GM06990 (cell line): Measurements from ENCODE around the gene SEC61B.
A peak's percentile ranks its signal among the peaks of the same experiment; 100 is the strongest.

Experiments used
- DNase-seq: peaks from one replicate; pipeline ENCODE4 v3.0.0-alpha.2; 2011; ENCODE audit not compliant: insufficient read length; ENCODE audit errors: extremely low read depth
- H3K27me3 ChIP-seq: replicated peaks from 2 replicates; pipeline ENCODE4 v1.6.0; 2011; ENCODE audit warnings: low read length; ENCODE audit not compliant: control insufficient read depth, insufficient read depth
- H3K36me3 ChIP-seq: 2 replicates; pipeline ENCODE4 v1.5.1; 2011; ENCODE audit warnings: low read length; ENCODE audit not compliant: control insufficient read depth, insufficient read depth
- H3K4me3 ChIP-seq: replicated peaks from 2 replicates; pipeline ENCODE4 v1.5.1; 2011; ENCODE audit warnings: low read depth, mild to moderate bottlenecking, control low read depth, low read length
- TF ChIP-seq, protein P1 (sequence below): IDR thresholded peaks from 2 replicates; pipeline ENCODE4 v1.5.1; 2011; ENCODE audit warnings: low read length, control low read depth, mild to moderate bottlenecking, inconsistent platforms; ENCODE audit not compliant: insufficient read depth, poor library complexity, severe bottlenecking

The SEC61B gene

DNA sequence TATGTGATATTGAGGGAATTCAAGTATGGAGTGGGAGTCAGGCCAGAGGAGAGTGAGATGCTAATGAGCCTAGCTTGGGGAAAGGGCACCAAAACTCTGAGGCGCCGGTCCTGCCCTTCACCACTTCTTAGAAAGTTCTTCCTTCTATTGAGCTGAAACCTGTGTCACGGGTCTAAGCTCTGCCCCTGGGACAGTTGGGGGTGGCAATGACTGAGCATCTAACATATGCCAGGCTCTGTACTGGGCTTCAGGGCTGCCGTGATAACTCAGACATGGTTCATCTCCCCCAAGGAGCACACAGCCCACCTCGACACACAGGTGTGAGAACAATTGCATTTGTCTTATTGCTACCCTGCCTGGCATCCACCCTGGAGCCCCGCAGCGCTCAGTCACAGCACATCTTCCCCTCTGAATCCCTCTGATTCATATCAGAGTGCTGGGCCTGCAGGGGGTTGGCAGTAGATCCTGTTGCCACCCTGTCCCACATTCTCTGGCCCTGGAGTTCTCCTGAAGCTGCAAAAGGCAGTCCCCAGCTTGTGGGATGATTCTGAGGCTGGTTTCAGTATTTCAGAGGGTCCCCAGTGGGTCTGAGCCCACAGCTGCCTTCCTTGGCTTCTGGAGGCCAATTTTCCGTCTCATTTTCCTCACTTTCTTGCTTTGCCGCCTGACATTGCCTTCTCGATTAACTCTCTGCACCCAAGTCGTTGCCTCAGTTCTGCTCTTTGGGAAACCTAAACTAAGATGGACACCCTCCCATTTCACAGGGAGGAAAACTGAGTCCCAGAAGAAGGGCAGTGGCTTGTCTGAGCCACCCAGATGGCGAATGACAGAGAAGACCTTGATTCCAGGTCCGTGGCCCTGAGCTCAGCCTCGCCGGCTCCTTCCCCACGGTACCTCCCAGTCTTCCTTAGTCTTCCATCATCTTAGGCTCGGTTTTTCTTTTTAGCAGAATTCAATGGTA is 42.9 kb upstream of the SEC61B start:
- no peaks in the 10 kb centered on the region for H3K36me3 ChIP-seq
- no peak for DNase-seq
- no peak overlapping the region for H3K4me3 ChIP-seq
- TF ChIP-seq, protein P1, sequence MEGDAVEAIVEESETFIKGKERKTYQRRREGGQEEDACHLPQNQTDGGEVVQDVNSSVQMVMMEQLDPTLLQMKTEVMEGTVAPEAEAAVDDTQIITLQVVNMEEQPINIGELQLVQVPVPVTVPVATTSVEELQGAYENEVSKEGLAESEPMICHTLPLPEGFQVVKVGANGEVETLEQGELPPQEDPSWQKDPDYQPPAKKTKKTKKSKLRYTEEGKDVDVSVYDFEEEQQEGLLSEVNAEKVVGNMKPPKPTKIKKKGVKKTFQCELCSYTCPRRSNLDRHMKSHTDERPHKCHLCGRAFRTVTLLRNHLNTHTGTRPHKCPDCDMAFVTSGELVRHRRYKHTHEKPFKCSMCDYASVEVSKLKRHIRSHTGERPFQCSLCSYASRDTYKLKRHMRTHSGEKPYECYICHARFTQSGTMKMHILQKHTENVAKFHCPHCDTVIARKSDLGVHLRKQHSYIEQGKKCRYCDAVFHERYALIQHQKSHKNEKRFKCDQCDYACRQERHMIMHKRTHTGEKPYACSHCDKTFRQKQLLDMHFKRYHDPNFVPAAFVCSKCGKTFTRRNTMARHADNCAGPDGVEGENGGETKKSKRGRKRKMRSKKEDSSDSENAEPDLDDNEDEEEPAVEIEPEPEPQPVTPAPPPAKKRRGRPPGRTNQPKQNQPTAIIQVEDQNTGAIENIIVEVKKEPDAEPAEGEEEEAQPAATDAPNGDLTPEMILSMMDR, result no peak
- no peaks in the 10 kb centered on the region for H3K27me3 ChIP-seq

DNA sequence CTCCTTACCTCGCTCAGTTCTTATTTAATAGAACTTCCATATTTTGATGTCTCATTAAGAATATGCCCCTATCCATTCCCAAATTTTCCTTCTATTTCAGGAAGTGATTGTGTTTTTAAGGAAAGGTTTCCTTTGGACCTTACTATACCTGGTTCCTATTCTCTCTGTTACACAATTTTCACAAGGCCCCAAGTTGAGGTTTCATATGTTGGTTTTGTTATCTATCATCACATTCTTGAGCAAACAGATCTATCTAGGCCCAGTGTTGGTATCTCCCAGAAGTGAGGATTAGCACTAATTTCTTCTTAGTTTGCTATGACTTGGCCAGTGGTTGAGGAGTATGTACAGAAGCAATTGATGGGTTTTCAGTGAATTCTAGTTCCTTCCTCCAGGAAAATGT is 41.9 kb upstream of the SEC61B start:
- DNase-seq, result peak; percentile 64
- TF ChIP-seq, protein P1, result no peak
- no peak overlapping the region for H3K4me3 ChIP-seq

DNA sequence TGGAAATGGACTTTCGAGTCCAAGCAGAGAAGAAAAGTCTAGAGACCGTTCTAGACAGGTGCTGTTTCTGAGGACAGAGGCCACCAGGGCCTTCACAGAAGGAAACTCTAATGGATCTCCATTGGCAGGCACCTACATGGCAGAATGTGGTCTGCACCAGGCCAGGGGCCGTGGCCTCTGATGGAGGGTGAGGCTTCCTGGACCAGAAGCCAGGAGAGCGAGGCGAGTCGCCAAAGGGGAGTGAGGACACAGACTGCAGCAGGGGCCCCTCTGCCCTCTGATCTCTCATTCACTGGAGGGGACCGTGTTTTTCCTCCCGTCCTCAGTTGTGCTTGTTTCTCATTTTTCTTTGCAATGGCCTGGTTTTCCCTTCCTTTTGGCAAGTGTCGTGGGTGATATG is 41.4 kb upstream of the SEC61B start:
- DNase-seq, result no peak
- no peaks in the 10 kb centered on the region for H3K36me3 ChIP-seq
- H3K4me3 ChIP-seq, result no peak overlapping the region
- H3K27me3 ChIP-seq, result no peaks in the 10 kb centered on the region
- TF ChIP-seq, protein P1, result no peak

More for the DNA sequence above, 41.9 kb upstream of the SEC61B start:
- Histone ChIP-seq H3K27me3 (no peaks in the 10 kb centered on the region), H3K36me3 (no peaks in the 10 kb centered on the region)

DNA sequence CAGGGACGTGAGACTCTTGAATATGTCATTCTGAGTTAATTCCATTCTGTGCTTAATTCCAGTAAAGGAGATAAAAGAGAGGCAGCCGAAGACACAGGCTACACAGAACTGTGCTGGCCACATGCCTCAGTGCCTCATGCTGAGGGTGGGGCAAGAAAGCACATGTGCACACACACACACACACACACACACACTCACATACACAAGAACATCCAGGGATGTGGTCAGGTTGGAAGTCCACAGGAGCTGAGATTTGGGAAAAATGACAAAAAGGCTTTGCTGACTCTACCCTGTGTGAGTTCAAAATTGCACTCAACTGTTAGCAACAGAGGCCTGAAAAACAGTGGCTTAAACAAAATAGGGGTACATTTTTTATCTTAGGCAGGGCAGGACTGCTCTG is 40.9 kb upstream of the SEC61B start:
- Histone ChIP-seq H3K27me3 (no peaks in the 10 kb centered on the region), H3K4me3 (no peak overlapping the region), H3K36me3 (no peaks in the 10 kb centered on the region)
- no peak for DNase-seq
- TF ChIP-seq, protein P1, result no peak

DNA sequence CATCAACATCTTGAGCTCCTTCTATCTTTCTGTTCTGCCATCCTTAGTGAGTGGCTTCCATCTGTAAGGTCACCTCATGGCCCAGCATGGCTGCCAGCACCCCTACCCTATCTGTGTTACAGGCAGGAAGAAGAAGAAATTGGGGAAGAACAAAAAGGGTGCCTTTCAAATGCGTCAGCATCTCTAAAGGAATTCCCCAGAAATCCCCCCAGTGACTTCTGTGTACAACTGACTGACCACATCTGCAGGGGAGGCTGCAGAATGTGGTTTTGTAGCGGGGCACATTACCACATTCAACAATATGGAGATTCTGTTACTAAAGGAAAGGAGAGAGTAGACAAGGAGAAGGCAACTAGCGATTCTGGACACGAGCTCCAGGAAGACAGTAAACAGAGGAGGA is 40.5 kb upstream of the SEC61B start:
- peak; percentile 73 for DNase-seq
- Histone ChIP-seq H3K27me3 (no peaks in the 10 kb centered on the region), H3K4me3 (no peak overlapping the region), H3K36me3 (no peaks in the 10 kb centered on the region)
- TF ChIP-seq, protein P1, result no peak

DNA sequence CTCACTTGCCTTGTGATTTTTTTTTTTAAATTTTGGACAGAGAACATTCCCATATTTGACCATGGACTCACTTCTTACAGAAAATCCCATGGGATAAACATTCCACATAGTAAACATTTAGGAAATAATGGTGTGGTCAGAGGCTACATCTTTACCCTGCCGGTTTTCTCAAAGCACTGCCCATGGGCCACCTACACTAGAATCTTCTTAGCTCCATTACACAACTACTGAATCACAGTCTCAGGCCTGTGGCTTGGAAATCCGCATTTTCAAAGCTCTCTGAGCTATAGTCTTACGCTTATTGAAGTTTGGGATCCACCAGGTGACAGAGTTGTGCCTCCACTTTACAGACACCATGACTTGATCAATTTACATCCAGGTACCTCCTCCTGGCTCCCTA is 39.7 kb upstream of the SEC61B start:
- Histone ChIP-seq H3K36me3 (no peaks in the 10 kb centered on the region), H3K4me3 (no peak overlapping the region), H3K27me3 (no peaks in the 10 kb centered on the region)
- DNase-seq, result no peak
- TF ChIP-seq, protein P1, result no peak
